Endothelial cell of umbilical vein (primary cell): Measurements from ENCODE around the gene SLFN12. TPM values are rescaled to one million over a fixed set of nuclear protein-coding genes. Genes with fewer than 3 reads are reported as not detected.

ENCODE experiments used
- BruUV-seq: library from RNA; stranded (reverse); fragments of 400-500 nt; replicated peaks from 2 replicates; lab custom pipeline; 2021; lab: Mats Ljungman, UMichigan
- CTCF ChIA-PET: fragments of 300-600, 350-600 bp; sonication (Branson Sonifier 250); formaldehyde crosslinking; loops from one replicate; lab custom pipeline; 2021; ENCODE audit warnings: antibody characterized with exemption, inconsistent platforms; lab: Charles Lee
- POLR2A ChIA-PET: fragments of 300-600, 350-600 bp; sonication (Branson Sonifier 250); formaldehyde crosslinking; loops from one replicate; lab custom pipeline; 2021; ENCODE audit warnings: antibody characterized with exemption, inconsistent platforms; lab: Charles Lee
- DNase-seq: peaks from one replicate; pipeline ENCODE4 v3.0.0-alpha.2; 2011; ENCODE audit warnings: low read depth, low spot score
- FAIRE-seq: peaks from 2 replicates; lab custom pipeline; 2011; peaks lifted over from hg19 to GRCh38; lab: Jason Lieb, UNC
- H2AFZ ChIP-seq: 2 replicates; pipeline ENCODE4 v1.6.0; 2012; ENCODE audit warnings: low read depth, low read length, control low read depth, inconsistent platforms
- H3K27ac ChIP-seq: 2 replicates; pipeline ENCODE4 v1.5.1; 2011; ENCODE audit warnings: low read depth, mild to moderate bottlenecking, control low read depth, low read length, moderate library complexity; ENCODE audit not compliant: insufficient read depth
- H3K27me3 ChIP-seq, 2 experiments: 2 replicates each; pipeline versions ENCODE4 v1.6.0 to v1.6.1; 2011; ENCODE audit warnings: low read length in 2 of 2, mixed read lengths in 1 of 2; ENCODE audit not compliant: control insufficient read depth in 2 of 2, insufficient read depth in 2 of 2
- H3K36me3 ChIP-seq, 2 experiments: 2 replicates in 1 of 2; 3 replicates in 1 of 2; pipeline ENCODE4 v1.5.1; 2011; ENCODE audit warnings: low read length in 2 of 2, mild to moderate bottlenecking in 1 of 2, moderate library complexity in 1 of 2; ENCODE audit not compliant: control insufficient read depth in 2 of 2, insufficient read depth in 2 of 2; ENCODE audit errors: extremely low read depth in 1 of 2
- H3K4me1 ChIP-seq: 3 replicates; pipeline ENCODE4 v1.5.1; 2011; ENCODE audit warnings: mild to moderate bottlenecking, low read length; ENCODE audit not compliant: control insufficient read depth, insufficient read depth; ENCODE audit errors: extremely low read depth
- H3K4me2 ChIP-seq: 2 replicates; pipeline ENCODE4 v1.6.1; 2011; ENCODE audit warnings: low read length, control low read depth, mixed read lengths; ENCODE audit not compliant: insufficient read depth
- H3K4me3 ChIP-seq, 3 experiments: fragments of 200-600 bp in 1 of 3; sonication (generic), shearing (Covaris generic) in 1 of 3; replicated peaks in 1 of 3; 2 replicates each; pipeline ENCODE4 v1.5.1; 2011 to 2016; ENCODE audit warnings: control low read depth in 3 of 3, low read length in 3 of 3, mild to moderate bottlenecking in 2 of 3, inconsistent platforms in 1 of 3, low read depth in 1 of 3, moderate library complexity in 1 of 3; ENCODE audit not compliant: insufficient read depth in 1 of 3
- H3K79me2 ChIP-seq: 2 replicates; pipeline ENCODE4 v1.6.0; 2012; ENCODE audit warnings: low read length, inconsistent platforms; ENCODE audit not compliant: control insufficient read depth, insufficient read depth
- H3K9ac ChIP-seq: replicated peaks from 2 replicates; pipeline ENCODE3; 2011; ENCODE audit warnings: low read length, control low read depth; ENCODE audit not compliant: insufficient read depth; ENCODE audit errors: extremely low read depth
- H3K9me1 ChIP-seq: replicated peaks from 3 replicates; pipeline ENCODE4 v1.6.0; 2011; ENCODE audit warnings: mild to moderate bottlenecking, low read length; ENCODE audit not compliant: control insufficient read depth, insufficient read depth; ENCODE audit errors: extremely low read depth
- H3K9me3 ChIP-seq: replicated peaks from 2 replicates; pipeline ENCODE4 v1.5.1; 2012; ENCODE audit warnings: low read length, inconsistent platforms; ENCODE audit not compliant: control insufficient read depth, insufficient read depth
- H4K20me1 ChIP-seq: replicated peaks from 2 replicates; pipeline ENCODE3; 2011; ENCODE audit warnings: mild to moderate bottlenecking, low read length; ENCODE audit not compliant: control insufficient read depth, insufficient read depth; ENCODE audit errors: extremely low read depth
- CTCF ChIP-seq, 2 donors: IDR thresholded peaks; 1 replicate in 1 of 2; 2 replicates in 1 of 2; pipeline ENCODE4 v1.5.1; 2011; ENCODE audit warnings: low read length in 2 of 2, mild to moderate bottlenecking in 2 of 2, moderate library complexity in 2 of 2, control low read depth in 1 of 2, inconsistent platforms in 1 of 2, low read depth in 1 of 2; ENCODE audit not compliant: insufficient read depth in 1 of 2; ENCODE audit errors: extremely low read depth in 1 of 2
- EZH2 ChIP-seq: IDR thresholded peaks from 2 replicates; pipeline ENCODE4 v1.6.1; 2012; ENCODE audit warnings: borderline replicate concordance, low read depth, mild to moderate bottlenecking, moderate library complexity, low read length, inconsistent platforms; ENCODE audit not compliant: severe bottlenecking
- GATA2 ChIP-seq: IDR thresholded peaks from 2 replicates; pipeline ENCODE4 v1.7.0; 2011; ENCODE audit warnings: low read depth, mild to moderate bottlenecking, moderate library complexity, mixed read lengths, low read length; ENCODE audit not compliant: insufficient read length, insufficient read depth
- MAX ChIP-seq: IDR thresholded peaks from 2 replicates; pipeline ENCODE4 v1.6.1; 2011; ENCODE audit not compliant: insufficient read depth, insufficient read length
- MYC ChIP-seq: IDR thresholded peaks from one replicate; pipeline ENCODE4 v1.6.1; 2011; ENCODE audit warnings: mild to moderate bottlenecking, low read depth, low read length
- POLR2AphosphoS5 ChIP-seq: IDR thresholded peaks from 2 replicates; pipeline ENCODE4 v1.6.1; 2012; ENCODE audit warnings: low read depth, mild to moderate bottlenecking, control low read depth, low read length, moderate library complexity; ENCODE audit not compliant: insufficient read depth
- dilution Hi-C: fragments of 300-500 bp; cut with MboI; formaldehyde crosslinking; loops from one replicate; pipeline ENCODE4 v1.15.0; 2019; ENCODE audit warnings: low sequenced_read_pairs; ENCODE audit not compliant: extremely low pct_ligation_motif_present
- intact Hi-C: fragments of 100-400 bp; cut with micrococcal nuclease; formaldehyde crosslinking; loops from one replicate; pipeline ENCODE4 v1.10.0; 2022
- polyA plus RNA-seq, 4 experiments: library from polyadenylated mRNA; depleted of rRNA in 3 of 4; stranded (reverse) in 3 of 4; unstranded in 1 of 4; fragments of >200 nt; gene quantifications; 2 replicates each; pipeline versions ENCODE4 v1.2.1 to v1.2.3, GENCODE V29; 2011 to 2012; ENCODE audit warnings: missing spikeins in 1 of 4
- small RNA-seq: library from RNA; depleted of rRNA; stranded (forward); fragments of <200 nt; gene quantifications from one replicate; pipeline ENCODE3, GENCODE V24; 2012; ENCODE audit warnings: low replicate concordance, low read depth; ENCODE audit not compliant: insufficient read depth, insufficient read length
- total RNA-seq: library from RNA; stranded (reverse); gene quantifications from 2 replicates; pipeline ENCODE4 v1.2.3, GENCODE V29; 2021

The SLFN12 gene
- total and polyA plus RNA-seq, 2 donors (not counting 3 experiments of a cell fraction or from before 2014, with no cell fraction given) = 17.8 to 42.6 TPM

- no peak overlapping the region for H3K4me3 ChIP-seq
- peaks cover 2% of the 10 kb centered on the region for H3K9me1 ChIP-seq
- no peak for DNase-seq
- no TSS peak for BruUV-seq
- H3K4me2 ChIP-seq = no peak overlapping the region
- intact Hi-C loops (no loop called here), dilution Hi-C loops (no loop called here)
- CTCF ChIA-PET = interaction anchor here (3.2 kb wide), 1 partner anchor 173 kb away, joined by 12 read pairs; no protein-coding TSS in a partner anchor
- H2AFZ ChIP-seq = no peak overlapping the region
- H4K20me1 ChIP-seq = peaks cover 3% of the 10 kb centered on the region
- H3K27ac ChIP-seq = no peak overlapping the region
- H3K9ac ChIP-seq = no peak overlapping the region
- no peaks in the 10 kb centered on the region for H3K9me3 ChIP-seq
- H3K4me1 ChIP-seq = no peaks in the 10 kb centered on the region
- FAIRE-seq = no peak
- TF ChIP-seq MYC = no peak
- TF ChIP-seq EZH2 = no peak
- no peak for TF ChIP-seq POLR2AphosphoS5
- no peak for TF ChIP-seq GATA2
- TF ChIP-seq CTCF (IDR thresholded peaks at IDR 0.05; ENCODE audit: extremely low read depth in 1 of 2, insufficient read depth in 1 of 2, low read depth in 1 of 2, low read length in 2 of 2) = no peak
- no peak for TF ChIP-seq MAX
- no peaks in the 10 kb centered on the region for H3K27me3 ChIP-seq
- POLR2A ChIA-PET = no interaction called here
- H3K79me2 ChIP-seq = peaks cover 35% of the 10 kb centered on the region
- peaks cover 19 to 33% of the 10 kb centered on the region in 2 experiments for H3K36me3 ChIP-seq
Observed at GRCh38 chr17:35361027-35361426, 71.3 kb downstream of the SLFN12 start.

Small RNA genes within 50 kb of the gene (small RNA-seq; reads per million reads assigned to genes)
- gene AC060766.3 (not detected), gene AC060766.5 (not detected)

Other genes starting within 250 kb of the SLFN12 start
- gene SLC35G3, start 238.1 kb downstream of the SLFN12 start, total RNA-seq = not detected in 2 replicates
- not detected in 2 replicates for gene SLC35G3, start 238.1 kb downstream of the SLFN12 start, polyA plus RNA-seq
- 15.7 and 24.2 TPM in 2 replicates for gene SLFN5, start 189.4 kb downstream of the SLFN12 start, total RNA-seq
- gene SLFN5, start 189.4 kb downstream of the SLFN12 start, polyA plus RNA-seq = 3.2 and 4.5 TPM in 2 replicates
- gene SLFN11, start 58.9 kb downstream of the SLFN12 start, total RNA-seq = 95.0 and 110 TPM in 2 replicates
- gene SLFN11, start 58.9 kb downstream of the SLFN12 start, polyA plus RNA-seq = 33.0 and 37.0 TPM in 2 replicates
- 13.7 and 24.7 TPM in 2 replicates for gene SLFN13, start 16.3 kb upstream of the SLFN12 start, total RNA-seq
- gene SLFN13, start 16.3 kb upstream of the SLFN12 start, polyA plus RNA-seq = 1.8 and 2.3 TPM in 2 replicates
- gene SLFN12L, start 105.2 kb upstream of the SLFN12 start, total RNA-seq = not detected in 2 replicates
- gene SLFN12L, start 105.2 kb upstream of the SLFN12 start, polyA plus RNA-seq = not detected in 2 replicates
- gene SLFN14, start 128.3 kb upstream of the SLFN12 start, total RNA-seq = not detected in 2 replicates
- not detected in 2 replicates for gene SLFN14, start 128.3 kb upstream of the SLFN12 start, polyA plus RNA-seq
- gene PEX12, start 146.1 kb upstream of the SLFN12 start, total RNA-seq = 2.8 and 3.4 TPM in 2 replicates
- gene PEX12, start 146.1 kb upstream of the SLFN12 start, polyA plus RNA-seq = 4.5 and 5.7 TPM in 2 replicates
- 198 and 200 TPM in 2 replicates for gene AP2B1, start 154.8 kb upstream of the SLFN12 start, total RNA-seq
- 105 and 106 TPM in 2 replicates for gene AP2B1, start 154.8 kb upstream of the SLFN12 start, polyA plus RNA-seq